K562 (cell line): ENCODE measurements around the gene MYO3B. TPM values are rescaled to one million over a fixed set of nuclear protein-coding genes. Genes with fewer than 3 reads are reported as not detected.
A peak's percentile ranks its signal among the peaks of the same experiment; 100 is the strongest.

Experiments
- BCL6 ChIP-seq: fragments of 250-450 bp; sonication (Bioruptor Pico); IDR thresholded peaks from 2 replicates; pipeline ENCODE4 v1.4.0; 2020
- CEBPG ChIP-seq, 3 experiments: fragments of 200-800 bp in 1 of 3; sonication (Bioruptor generic) in 1 of 3; sonication (generic) in 1 of 3; formaldehyde crosslinking in 1 of 3; IDR thresholded peaks in 2 of 3; conservative IDR thresholded peaks in 1 of 3; 2 replicates each; pipeline versions ENCODE4 v1.6.1 to v1.8.0; 2016 to 2022; ENCODE audit warnings: missing compliant biosample characterization in 2 of 3, missing genetic modification characterization in 2 of 3, mild to moderate bottlenecking in 1 of 3, missing genetic modification reagents in 1 of 3
- CSDE1 ChIP-seq, 2 experiments: fragments of 450-650 bp; IDR thresholded peaks; 2 replicates each; pipeline ENCODE4 v1.6.1; 2016; ENCODE audit warnings: mild to moderate bottlenecking in 1 of 2
- EZH2 ChIP-seq: IDR thresholded peaks from 2 replicates; pipeline ENCODE4 v1.6.1; 2012; ENCODE audit warnings: low read depth, mild to moderate bottlenecking, inconsistent platforms, low read length, borderline replicate concordance
- GABPA ChIP-seq: fragments of 200-800 bp; sonication (Bioruptor generic); conservative IDR thresholded peaks from 2 replicates; pipeline ENCODE4 v1.6.1; 2016; ENCODE audit warnings: low read depth, missing genetic modification characterization, missing compliant biosample characterization
- HES1 ChIP-seq: fragments of 450-650 bp; IDR thresholded peaks from 2 replicates; pipeline ENCODE4 v1.6.1; 2016; ENCODE audit warnings: low read depth, mild to moderate bottlenecking, moderate library complexity
- ILK ChIP-seq: fragments of 450-650 bp; IDR thresholded peaks from 2 replicates; pipeline ENCODE4 v1.6.1; 2016; ENCODE audit warnings: missing genetic modification characterization, low read depth, mild to moderate bottlenecking, missing compliant biosample characterization, moderate library complexity, borderline replicate concordance
- KAT8 ChIP-seq: fragments of 450-650 bp; IDR thresholded peaks from 2 replicates; pipeline ENCODE4 v1.6.1; 2016; ENCODE audit warnings: low read depth, mild to moderate bottlenecking
- MAFG ChIP-seq: fragments of 450-650 bp; conservative IDR thresholded peaks from 2 replicates; pipeline ENCODE4 v1.6.1; 2016; ENCODE audit warnings: missing genetic modification characterization, missing compliant biosample characterization
- MCM2 ChIP-seq: fragments of 450-650 bp; IDR thresholded peaks from 2 replicates; pipeline ENCODE4 v1.6.1; 2017; ENCODE audit warnings: low read depth, mild to moderate bottlenecking
- MTA1 ChIP-seq: fragments of 450-650 bp; IDR thresholded peaks from 2 replicates; pipeline ENCODE4 v1.6.1; 2017; ENCODE audit warnings: borderline replicate concordance
- MTA3 ChIP-seq: fragments of 450-650 bp; formaldehyde crosslinking; IDR thresholded peaks from 2 replicates; pipeline ENCODE4 v1.6.1; 2017; ENCODE audit warnings: mild to moderate bottlenecking, borderline replicate concordance
- NFIC ChIP-seq: fragments of 450-650 bp; IDR thresholded peaks from 2 replicates; pipeline ENCODE4 v1.6.1; 2017; ENCODE audit warnings: mild to moderate bottlenecking, inconsistent platforms
- POLR2AphosphoS2 ChIP-seq: IDR thresholded peaks from 2 replicates; pipeline ENCODE4 v1.6.1; 2012; ENCODE audit warnings: low read length, improper control_type of control experiment
- RAD51 ChIP-seq: fragments of 450-650 bp; IDR thresholded peaks from 2 replicates; pipeline ENCODE4 v1.7.1; 2016; ENCODE audit warnings: low read depth, mild to moderate bottlenecking, borderline replicate concordance
- RUNX1 ChIP-seq: sonication (generic); IDR thresholded peaks from 2 replicates; pipeline ENCODE4 v1.6.1; 2016; ENCODE audit warnings: antibody characterized with exemption, low read depth
- SMARCA4 ChIP-seq: fragments of 450-650 bp; IDR thresholded peaks from 2 replicates; pipeline ENCODE4 v1.6.1; 2016
- TCF3 ChIP-seq: sonication (generic); formaldehyde crosslinking; IDR thresholded peaks from 2 replicates; pipeline ENCODE4 v1.4.0; 2020; ENCODE audit warnings: mild to moderate bottlenecking, missing genetic modification reagents
- TCF7L2 ChIP-seq: fragments of 150-350 bp; IDR thresholded peaks from 2 replicates; pipeline ENCODE4 v1.6.1; 2016; ENCODE audit warnings: low read depth, mild to moderate bottlenecking, low read length, moderate library complexity
- TRIM28 ChIP-seq: fragments of 450-650 bp; IDR thresholded peaks from 2 replicates; pipeline ENCODE4 v1.6.1; 2017
- YY1 ChIP-seq, 3 experiments: IDR thresholded peaks; 2 replicates each; pipeline ENCODE4 v1.6.1; 2011; ENCODE audit warnings: low read length in 2 of 3, mild to moderate bottlenecking in 2 of 3, moderate library complexity in 2 of 3, borderline replicate concordance in 1 of 3, control low read depth in 1 of 3, low read depth in 1 of 3; ENCODE audit not compliant: insufficient read depth in 3 of 3, insufficient replicate concordance in 2 of 3, control insufficient read depth in 1 of 3, insufficient read length in 1 of 3; ENCODE audit errors: extremely low read depth in 1 of 3
- ZFP36 ChIP-seq: fragments of 150-350 bp; IDR thresholded peaks from 2 replicates; pipeline ENCODE4 v1.6.1; 2018; ENCODE audit warnings: low read length, low read depth; ENCODE audit not compliant: partially characterized antibody
- ZNF23 ChIP-seq: fragments of 250-450 bp; sonication (Bioruptor Pico); IDR thresholded peaks from 2 replicates; pipeline ENCODE4 v1.4.0; 2020; ENCODE audit warnings: mild to moderate bottlenecking
- ZNF316 ChIP-seq: fragments of 450-650 bp; IDR thresholded peaks from 2 replicates; pipeline ENCODE4 v1.6.1; 2016
- ZNF717 ChIP-seq: fragments of 250-450 bp; sonication (Bioruptor Pico); IDR thresholded peaks from 2 replicates; pipeline ENCODE4 v1.5.0; 2021
- polyA plus RNA-seq, 8 experiments: library from polyadenylated mRNA; depleted of rRNA in 4 of 8; stranded (reverse) in 5 of 8; unstranded in 3 of 8; fragments of >200 nt; fragmentation: Nextera tagmentation in 2 of 8; fragmentation: Illumina TruSeq in 1 of 8; extraction: Ambion mirVana in 2 of 8; extraction: Trizol in 1 of 8; gene quantifications; 2 replicates each; pipeline versions ENCODE4 v1.2.1 to v1.2.3, GENCODE V29; 2011 to 2014; ENCODE audit warnings: inconsistent platforms in 1 of 8, missing spikeins in 1 of 8
- total RNA-seq, 7 experiments: library from RNA; depleted of rRNA in 6 of 7; stranded (reverse); fragments of >200 nt in 6 of 7; fragmentation: Illumina TruSeq in 2 of 7; extraction: Trizol in 2 of 7; gene quantifications; 2 replicates each; pipeline versions ENCODE4 v1.2.1 to v1.2.3, GENCODE V29; 2011 to 2021; ENCODE audit warnings: low replicate concordance in 1 of 7
- TF ChIP-seq, protein P1 (sequence below): sonication (generic); formaldehyde crosslinking; IDR thresholded peaks from 2 replicates; pipeline ENCODE4 v1.8.1; 2022; ENCODE audit warnings: missing genetic modification reagents
- TF ChIP-seq, protein P2 (sequence below): IDR thresholded peaks from 2 replicates; pipeline ENCODE4 v1.6.1; 2012; ENCODE audit warnings: low read depth, low read length, improper control_type of control experiment, borderline replicate concordance

The MYO3B gene
- total and polyA plus RNA-seq, 9 of the 15 experiments (the other 6 are each of a cell fraction or from before 2014, with no cell fraction given), result 2.7 to 6.5 (median 3.6) TPM

GRCh38 chr2:170298861-170299429, 121.0 kb downstream of the MYO3B start (continued):
- TF ChIP-seq, protein P1, sequence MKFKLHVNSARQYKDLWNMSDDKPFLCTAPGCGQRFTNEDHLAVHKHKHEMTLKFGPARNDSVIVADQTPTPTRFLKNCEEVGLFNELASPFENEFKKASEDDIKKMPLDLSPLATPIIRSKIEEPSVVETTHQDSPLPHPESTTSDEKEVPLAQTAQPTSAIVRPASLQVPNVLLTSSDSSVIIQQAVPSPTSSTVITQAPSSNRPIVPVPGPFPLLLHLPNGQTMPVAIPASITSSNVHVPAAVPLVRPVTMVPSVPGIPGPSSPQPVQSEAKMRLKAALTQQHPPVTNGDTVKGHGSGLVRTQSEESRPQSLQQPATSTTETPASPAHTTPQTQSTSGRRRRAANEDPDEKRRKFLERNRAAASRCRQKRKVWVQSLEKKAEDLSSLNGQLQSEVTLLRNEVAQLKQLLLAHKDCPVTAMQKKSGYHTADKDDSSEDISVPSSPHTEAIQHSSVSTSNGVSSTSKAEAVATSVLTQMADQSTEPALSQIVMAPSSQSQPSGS (CRISPR knock-in tag), result no peak
- TF ChIP-seq MCM2 (no peak), ZNF717 (CRISPR knock-in tag) (no peak), TCF7L2 (no peak), RUNX1 (no peak), MTA3 (0 out of 2 replicates have a peak, but pooled peaks have one; percentile 43), MTA1 (0 out of 2 replicates have a peak, but pooled peaks have one; percentile 17), ZFP36 (no peak), CEBPG (CRISPR knock-in tag; IDR thresholded peaks at IDR 0.05) (no peak), CEBPG (tag; conservative IDR thresholded peaks at IDR 0.05 in 1 of 2, IDR thresholded peaks at IDR 0.05 in 1 of 2) (peak; percentile 54 to 76), YY1 (IDR thresholded peaks at IDR 0.05; ENCODE audit: borderline replicate concordance in 1 of 3, control insufficient read depth in 1 of 3, extremely low read depth in 1 of 3, insufficient read depth in 3 of 3, insufficient read length in 1 of 3, insufficient replicate concordance in 2 of 3, low read depth in 1 of 3, low read length in 2 of 3) (no peak), ILK (no peak), GABPA (0 out of 2 replicates have a peak, but pooled peaks have one; percentile 25), RAD51 (no peak), ZNF23 (CRISPR knock-in tag) (no peak), EZH2 (no peak), BCL6 (CRISPR knock-in tag) (no peak), POLR2AphosphoS2 (no peak), KAT8 (no peak), SMARCA4 (peak; percentile 45; the same call in 1 of the 2 replicates), TRIM28 (no peak), ZNF316 (peak; percentile 90), MAFG (tag) (peak; percentile 65), NFIC (peak; percentile 62), HES1 (no peak), CSDE1 (IDR thresholded peaks at IDR 0.05) (0 out of 4 replicates have a peak, but pooled peaks of 1 of the 2 experiments have one; percentile 23), TCF3 (CRISPR knock-in tag) (peak; percentile 69; the same call in 1 of the 2 replicates)
- TF ChIP-seq, protein P2, sequence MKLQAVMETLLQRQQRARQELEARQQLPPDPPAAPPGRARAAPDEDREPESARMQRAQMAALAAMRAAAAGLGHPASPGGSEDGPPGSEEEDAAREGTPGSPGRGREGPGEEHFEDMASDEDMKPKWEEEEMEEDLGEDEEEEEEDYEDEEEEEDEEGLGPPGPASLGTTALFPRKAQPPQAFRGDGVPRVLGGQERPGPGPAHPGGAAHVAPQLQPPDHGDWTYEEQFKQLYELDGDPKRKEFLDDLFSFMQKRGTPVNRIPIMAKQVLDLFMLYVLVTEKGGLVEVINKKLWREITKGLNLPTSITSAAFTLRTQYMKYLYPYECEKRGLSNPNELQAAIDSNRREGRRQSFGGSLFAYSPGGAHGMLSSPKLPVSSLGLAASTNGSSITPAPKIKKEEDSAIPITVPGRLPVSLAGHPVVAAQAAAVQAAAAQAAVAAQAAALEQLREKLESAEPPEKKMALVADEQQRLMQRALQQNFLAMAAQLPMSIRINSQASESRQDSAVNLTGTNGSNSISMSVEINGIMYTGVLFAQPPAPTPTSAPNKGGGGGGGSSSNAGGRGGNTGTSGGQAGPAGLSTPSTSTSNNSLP, result peak; percentile 71; the same call in 1 of the 2 replicates
